ENCODE data around the gene SERPINB11.

SERPINB11 gene

GRCh38 chr18:63679820-63680606 is 22.7 kb upstream of the SERPINB11 start:
- no peak for DNase-seq
- no peaks in the 10 kb centered on the region for H3K36me3 ChIP-seq (ENCODE audit: control insufficient read depth in 4 of 4, insufficient read depth in 4 of 4, low read length in 3 of 4)
- ChIA-PET POLR2A (no interaction called here), CTCF (no interaction called here)
- H3K4me1 ChIP-seq (ENCODE audit: control extremely low read depth in 1 of 4, control insufficient read depth in 4 of 4, insufficient read depth in 4 of 4, low read length in 3 of 4), result no peaks in the 10 kb centered on the region
- 91% methylated on average over 4 of the region's 5 CpGs for WGBS (ENCODE audit: insufficient coverage)
- H3K4me3 ChIP-seq (ENCODE audit: control insufficient read depth in 1 of 7, extremely low read depth in 1 of 7, insufficient read depth in 4 of 7, low read depth in 2 of 7, low read length in 6 of 7), result no peak overlapping the region
- no peaks in the 10 kb centered on the region for H3K9me3 ChIP-seq (ENCODE audit: control extremely low read depth in 1 of 5, control insufficient read depth in 4 of 5, insufficient read depth in 2 of 5, low read depth in 1 of 5, low read length in 4 of 5)
- no peak overlapping the region for H3K27ac ChIP-seq (ENCODE audit: insufficient read depth in 1 of 2, low read depth in 1 of 2, low read length in 2 of 2, poor library complexity in 1 of 2, severe bottlenecking in 2 of 2)
- H3K27me3 ChIP-seq (replicated peaks in 2 of 5; ENCODE audit: control insufficient read depth in 4 of 5, insufficient read depth in 5 of 5, low read length in 4 of 5), result peaks cover 0 to 5% (median 2%) of the 10 kb centered on the region in 5 experiments

DNA sequence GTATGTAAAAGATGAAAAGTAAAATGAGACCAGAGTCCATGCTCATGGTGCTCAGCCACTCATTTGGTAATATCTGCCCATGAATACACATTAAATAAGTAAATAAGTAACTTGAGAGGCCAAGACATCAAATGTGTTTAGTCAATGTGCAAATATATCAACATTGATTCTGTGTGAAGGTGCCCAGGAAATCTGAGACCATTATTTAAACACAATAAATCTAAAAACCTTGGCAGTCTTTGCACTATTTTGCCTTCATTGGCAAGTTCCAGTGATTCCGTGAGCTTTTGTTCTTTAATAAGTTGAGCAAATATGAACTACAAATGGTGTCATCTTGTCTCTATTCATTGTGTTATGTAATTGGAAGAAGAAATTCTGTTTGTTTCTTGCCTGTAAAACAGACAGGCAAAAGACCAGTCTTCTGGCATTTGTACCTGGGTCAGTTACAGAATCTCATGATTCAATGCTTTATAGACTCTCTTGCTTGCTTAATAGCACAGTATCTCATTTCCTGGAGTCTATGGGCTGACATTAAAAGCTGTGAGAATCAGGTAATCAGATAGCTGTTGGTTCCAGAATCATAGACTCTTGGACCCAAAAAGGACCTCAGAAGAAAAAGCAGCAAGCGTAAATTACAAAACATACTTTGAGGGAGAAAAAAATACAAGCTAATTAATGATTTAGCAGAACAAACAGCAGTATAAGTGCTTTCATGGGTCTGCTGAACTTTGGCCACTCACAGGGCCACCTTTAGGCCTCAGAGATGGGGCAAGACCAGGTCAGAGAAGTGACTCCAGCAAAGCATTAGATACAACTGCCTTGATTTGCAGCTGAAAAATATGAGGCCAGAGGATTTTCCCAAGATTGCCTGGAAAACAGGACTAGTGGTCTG is 21.1 kb upstream of the SERPINB11 start:
- DNase-seq, result no peak
- Histone ChIP-seq H3K27ac (ENCODE audit: insufficient read depth in 1 of 2, low read depth in 1 of 2, low read length in 2 of 2, poor library complexity in 1 of 2, severe bottlenecking in 2 of 2) (no peak overlapping the region), H3K9me3 (ENCODE audit: control extremely low read depth in 1 of 5, control insufficient read depth in 4 of 5, insufficient read depth in 2 of 5, low read depth in 1 of 5, low read length in 4 of 5) (no peaks in the 10 kb centered on the region), H3K27me3 (replicated peaks in 2 of 5; ENCODE audit: control insufficient read depth in 4 of 5, insufficient read depth in 5 of 5, low read length in 4 of 5) (peaks cover 0 to 5% (median 2%) of the 10 kb centered on the region in 5 experiments), H3K4me1 (ENCODE audit: control extremely low read depth in 1 of 4, control insufficient read depth in 4 of 4, insufficient read depth in 4 of 4, low read length in 3 of 4) (no peaks in the 10 kb centered on the region), H3K36me3 (ENCODE audit: control insufficient read depth in 4 of 4, insufficient read depth in 4 of 4, low read length in 3 of 4) (no peaks in the 10 kb centered on the region), H3K4me3 (ENCODE audit: control insufficient read depth in 1 of 7, extremely low read depth in 1 of 7, insufficient read depth in 4 of 7, low read depth in 2 of 7, low read length in 6 of 7) (no peak overlapping the region)
- no CpG with 5 or more reads among the region's 2 CpGs for WGBS (ENCODE audit: insufficient coverage)
- CTCF ChIA-PET, result interaction anchor here (0.6 to 1.0 kb wide), 2 partner anchors 11 to 504 kb away, joined by 3 read pairs; no protein-coding TSS in a partner anchor
- POLR2A ChIA-PET, result no interaction called here

GRCh38 chr18:63683152-63683551 is 19.6 kb upstream of the SERPINB11 start:
- peaks cover 0 to 2% (median 0%) of the 10 kb centered on the region in 5 experiments for H3K9me3 ChIP-seq (ENCODE audit: control extremely low read depth in 1 of 5, control insufficient read depth in 4 of 5, insufficient read depth in 2 of 5, low read depth in 1 of 5, low read length in 4 of 5)
- H3K36me3 ChIP-seq (ENCODE audit: control insufficient read depth in 4 of 4, insufficient read depth in 4 of 4, low read length in 3 of 4), result no peaks in the 10 kb centered on the region
- 71% methylated on average over 1 of the region's 2 CpGs for WGBS (ENCODE audit: insufficient coverage)
- H3K27me3 ChIP-seq (replicated peaks in 2 of 5; ENCODE audit: control insufficient read depth in 4 of 5, insufficient read depth in 5 of 5, low read length in 4 of 5), result peaks cover 0 to 3% (median 0%) of the 10 kb centered on the region in 5 experiments
- H3K27ac ChIP-seq (ENCODE audit: insufficient read depth in 1 of 2, low read depth in 1 of 2, low read length in 2 of 2, poor library complexity in 1 of 2, severe bottlenecking in 2 of 2), result no peak overlapping the region
- ChIA-PET CTCF (no interaction called here), POLR2A (no interaction called here)
- no peak overlapping the region for H3K4me3 ChIP-seq (ENCODE audit: control insufficient read depth in 1 of 7, extremely low read depth in 1 of 7, insufficient read depth in 4 of 7, low read depth in 2 of 7, low read length in 6 of 7)
- H3K4me1 ChIP-seq (ENCODE audit: control extremely low read depth in 1 of 4, control insufficient read depth in 4 of 4, insufficient read depth in 4 of 4, low read length in 3 of 4), result no peaks in the 10 kb centered on the region
- no peak for DNase-seq

DNA sequence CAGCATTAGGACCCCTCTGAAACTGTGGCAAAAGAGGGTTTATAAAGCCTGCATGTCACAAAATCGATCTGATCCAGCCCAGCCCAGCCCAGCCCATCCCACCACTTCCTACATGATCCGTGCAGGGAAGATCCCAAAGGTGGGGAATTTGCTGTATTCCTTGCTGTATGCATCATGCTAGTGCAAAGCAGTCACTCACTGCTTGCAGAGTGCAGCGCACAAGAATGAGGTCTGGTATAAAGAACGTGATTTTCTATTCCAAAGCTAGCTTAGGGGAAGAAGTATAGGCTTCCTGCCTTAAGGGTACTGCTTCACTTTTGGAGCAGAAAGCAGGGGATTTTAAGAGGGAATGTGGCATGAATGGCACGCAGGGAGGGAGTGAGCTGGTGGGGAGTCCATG is 18.9 kb upstream of the SERPINB11 start:
- ChIA-PET CTCF (no interaction called here), POLR2A (interaction anchor here (0.6 kb wide), 1 partner anchor 72 kb away, joined by 3 read pairs; no protein-coding TSS in a partner anchor)
- DNase-seq, result no peak
- Histone ChIP-seq H3K27me3 (replicated peaks in 2 of 5; ENCODE audit: control insufficient read depth in 4 of 5, insufficient read depth in 5 of 5, low read length in 4 of 5) (peaks cover 0 to 3% (median 0%) of the 10 kb centered on the region in 5 experiments), H3K9me3 (ENCODE audit: control extremely low read depth in 1 of 5, control insufficient read depth in 4 of 5, insufficient read depth in 2 of 5, low read depth in 1 of 5, low read length in 4 of 5) (peaks cover 0 to 2% (median 0%) of the 10 kb centered on the region in 5 experiments), H3K4me3 (ENCODE audit: control insufficient read depth in 1 of 7, extremely low read depth in 1 of 7, insufficient read depth in 4 of 7, low read depth in 2 of 7, low read length in 6 of 7) (no peak overlapping the region), H3K36me3 (ENCODE audit: control insufficient read depth in 4 of 4, insufficient read depth in 4 of 4, low read length in 3 of 4) (no peaks in the 10 kb centered on the region), H3K4me1 (ENCODE audit: control extremely low read depth in 1 of 4, control insufficient read depth in 4 of 4, insufficient read depth in 4 of 4, low read length in 3 of 4) (no peaks in the 10 kb centered on the region), H3K27ac (ENCODE audit: insufficient read depth in 1 of 2, low read depth in 1 of 2, low read length in 2 of 2, poor library complexity in 1 of 2, severe bottlenecking in 2 of 2) (no peak overlapping the region)
- 93% methylated on average over 4 of the region's 5 CpGs for WGBS (ENCODE audit: insufficient coverage)

DNA sequence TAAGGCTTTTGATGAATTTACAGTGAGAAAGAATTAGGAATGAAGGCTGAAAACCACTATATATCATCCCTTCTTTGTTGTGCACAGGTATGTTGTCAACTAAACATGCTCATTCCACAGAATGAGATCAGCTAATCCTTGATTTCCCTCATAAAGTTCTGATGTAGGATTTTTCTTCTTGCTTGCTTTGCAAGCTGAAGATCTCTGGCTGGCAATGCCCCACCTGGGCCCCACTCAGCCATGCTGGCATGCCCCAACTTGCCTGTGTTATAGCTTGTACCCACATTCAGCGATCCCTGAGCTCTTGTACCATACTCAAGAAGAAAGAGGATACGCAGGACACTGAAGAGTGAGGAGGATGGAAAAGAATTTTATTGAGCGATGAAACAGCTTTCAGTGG is 18.0 kb upstream of the SERPINB11 start:
- ChIA-PET POLR2A (interaction anchor here (0.6 kb wide), 1 partner anchor 73 kb away, joined by 3 read pairs; no protein-coding TSS in a partner anchor), CTCF (no interaction called here)
- Histone ChIP-seq H3K27me3 (replicated peaks in 2 of 5; ENCODE audit: control insufficient read depth in 4 of 5, insufficient read depth in 5 of 5, low read length in 4 of 5) (peaks cover 0 to 3% (median 0%) of the 10 kb centered on the region in 5 experiments), H3K27ac (ENCODE audit: insufficient read depth in 1 of 2, low read depth in 1 of 2, low read length in 2 of 2, poor library complexity in 1 of 2, severe bottlenecking in 2 of 2) (no peak overlapping the region), H3K4me3 (ENCODE audit: control insufficient read depth in 1 of 7, extremely low read depth in 1 of 7, insufficient read depth in 4 of 7, low read depth in 2 of 7, low read length in 6 of 7) (no peak overlapping the region), H3K4me1 (ENCODE audit: control extremely low read depth in 1 of 4, control insufficient read depth in 4 of 4, insufficient read depth in 4 of 4, low read length in 3 of 4) (no peaks in the 10 kb centered on the region), H3K36me3 (ENCODE audit: control insufficient read depth in 4 of 4, insufficient read depth in 4 of 4, low read length in 3 of 4) (no peaks in the 10 kb centered on the region), H3K9me3 (ENCODE audit: control extremely low read depth in 1 of 5, control insufficient read depth in 4 of 5, insufficient read depth in 2 of 5, low read depth in 1 of 5, low read length in 4 of 5) (peaks cover 0 to 2% (median 0%) of the 10 kb centered on the region in 5 experiments)
- no peak for DNase-seq
- WGBS (ENCODE audit: insufficient coverage), result no CpG with 5 or more reads among the region's 3 CpGs

- H3K27ac ChIP-seq (ENCODE audit: insufficient read depth in 1 of 2, low read depth in 1 of 2, low read length in 2 of 2, poor library complexity in 1 of 2, severe bottlenecking in 2 of 2), result no peak overlapping the region
- peaks cover 0 to 2% (median 0%) of the 10 kb centered on the region in 5 experiments for H3K9me3 ChIP-seq (ENCODE audit: control extremely low read depth in 1 of 5, control insufficient read depth in 4 of 5, insufficient read depth in 2 of 5, low read depth in 1 of 5, low read length in 4 of 5)
- CTCF ChIA-PET, result no interaction called here
- 80% methylated on average over 1 of the region's 2 CpGs for WGBS (ENCODE audit: insufficient coverage)
- no peak for DNase-seq
- H3K36me3 ChIP-seq (ENCODE audit: control insufficient read depth in 4 of 4, insufficient read depth in 4 of 4, low read length in 3 of 4), result no peaks in the 10 kb centered on the region
- POLR2A ChIA-PET, result no interaction called here
- H3K27me3 ChIP-seq (replicated peaks in 2 of 5; ENCODE audit: control insufficient read depth in 4 of 5, insufficient read depth in 5 of 5, low read length in 4 of 5), result peaks cover 0 to 3% (median 0%) of the 10 kb centered on the region in 5 experiments
- no peak overlapping the region for H3K4me3 ChIP-seq (ENCODE audit: control insufficient read depth in 1 of 7, extremely low read depth in 1 of 7, insufficient read depth in 4 of 7, low read depth in 2 of 7, low read length in 6 of 7)
- no peaks in the 10 kb centered on the region for H3K4me1 ChIP-seq (ENCODE audit: control extremely low read depth in 1 of 4, control insufficient read depth in 4 of 4, insufficient read depth in 4 of 4, low read length in 3 of 4)
These were observed 15.9 kb upstream of the SERPINB11 start for GRCh38 chr18:63686871-63687270.

GRCh38 chr18:63689064-63689463 is 13.7 kb upstream of the SERPINB11 start:
- 100% methylated on average over 2 of the region's 2 CpGs for WGBS (ENCODE audit: insufficient coverage)
- no peak for DNase-seq
- Histone ChIP-seq H3K4me1 (ENCODE audit: control extremely low read depth in 1 of 4, control insufficient read depth in 4 of 4, insufficient read depth in 4 of 4, low read length in 3 of 4) (no peaks in the 10 kb centered on the region), H3K36me3 (ENCODE audit: control insufficient read depth in 4 of 4, insufficient read depth in 4 of 4, low read length in 3 of 4) (no peaks in the 10 kb centered on the region), H3K27me3 (replicated peaks in 2 of 5; ENCODE audit: control insufficient read depth in 4 of 5, insufficient read depth in 5 of 5, low read length in 4 of 5) (no peaks in the 10 kb centered on the region), H3K4me3 (ENCODE audit: control insufficient read depth in 1 of 7, extremely low read depth in 1 of 7, insufficient read depth in 4 of 7, low read depth in 2 of 7, low read length in 6 of 7) (no peak overlapping the region), H3K27ac (ENCODE audit: insufficient read depth in 1 of 2, low read depth in 1 of 2, low read length in 2 of 2, poor library complexity in 1 of 2, severe bottlenecking in 2 of 2) (no peak overlapping the region), H3K9me3 (ENCODE audit: control extremely low read depth in 1 of 5, control insufficient read depth in 4 of 5, insufficient read depth in 2 of 5, low read depth in 1 of 5, low read length in 4 of 5) (peaks cover 0 to 3% (median 0%) of the 10 kb centered on the region in 5 experiments)
- POLR2A ChIA-PET, result no interaction called here
- CTCF ChIA-PET, result no interaction called here
